HCT116 (cell line): Measurements from ENCODE around the gene GPC5. TPM values are rescaled to one million over a fixed set of nuclear protein-coding genes. Genes with fewer than 3 reads are reported as not detected.

Experiments used
- ATAC-seq: fragments of 200-7000 bp; cut with Tn5 transposase; 2 replicates; pipeline ENCODE4 v1.9.1; 2020; ENCODE audit warnings: mild to moderate bottlenecking, moderate library complexity
- BruUV-seq: library from RNA; stranded (reverse); fragments of 400-500 nt; replicated peaks from 2 replicates; lab custom pipeline; 2021; lab: Mats Ljungman, UMichigan
- CTCF ChIA-PET: fragments of 300-600 bp; sonication (Branson Sonifier 250); formaldehyde crosslinking; loops from one replicate; lab custom pipeline; 2021; ENCODE audit warnings: antibody characterized with exemption; lab: Charles Lee
- POLR2A ChIA-PET: fragments of 300-600, 350-600 bp; sonication (Branson Sonifier 250); formaldehyde crosslinking; loops from one replicate; lab custom pipeline; 2021; ENCODE audit warnings: antibody characterized with exemption; lab: Charles Lee
- RAD21 ChIA-PET, 2 experiments: fragments of 300-600 bp; sonication (Branson Sonifier 250); formaldehyde crosslinking; loops; one replicate each; lab custom pipeline; 2023; ENCODE audit warnings: low total read pairs in 2 of 2; ENCODE audit not compliant: uncharacterized antibody in 2 of 2, unreplicated experiment in 2 of 2, low non-redundant PET in 1 of 2; lab: Charles Lee
- DNase-seq: peaks from one replicate; pipeline ENCODE4 v3.0.0-alpha.2; 2010; ENCODE audit warnings: low read depth, low spot score
- H2AFZ ChIP-seq: fragments of 200-600 bp; shearing (Covaris generic), sonication (generic); 2 replicates; pipeline ENCODE4 v1.6.1; 2017; ENCODE audit warnings: low read depth, mixed run types, mixed read lengths, antibody characterized with exemption, low read length; ENCODE audit not compliant: poor library complexity, severe bottlenecking
- H3K27ac ChIP-seq: 2 replicates; pipeline ENCODE4 v1.5.1; 2012; ENCODE audit warnings: low read depth, low read length
- H3K27me3 ChIP-seq: fragments of 200-600 bp; sonication (generic); 2 replicates; pipeline ENCODE4 v1.6.1; 2016; ENCODE audit warnings: mixed run types, low read length, mixed read lengths; ENCODE audit not compliant: insufficient read depth
- H3K36me3 ChIP-seq, 2 experiments: fragments of 200-500 bp in 1 of 2; fragments of 200-600 bp in 1 of 2; sonication (Bioruptor generic) in 1 of 2; sonication (generic) in 1 of 2; 2 replicates each; pipeline versions ENCODE4 v1.5.1 to v1.6.1; 2014 to 2016; ENCODE audit warnings: low read length in 2 of 2, inconsistent platforms in 1 of 2, mixed read lengths in 1 of 2, mixed run types in 1 of 2; ENCODE audit not compliant: insufficient read depth in 2 of 2, control insufficient read depth in 1 of 2
- H3K4me1 ChIP-seq, 2 experiments: fragments of 200-600 bp in 1 of 2; sonication (generic) in 1 of 2; 2 replicates each; pipeline versions ENCODE4 v1.5.1 to v1.6.1; 2012 to 2017; ENCODE audit warnings: low read length in 2 of 2, inconsistent platforms in 1 of 2, mild to moderate bottlenecking in 1 of 2, mixed read lengths in 1 of 2, mixed run types in 1 of 2, moderate library complexity in 1 of 2; ENCODE audit not compliant: insufficient read depth in 2 of 2, control insufficient read depth in 1 of 2
- H3K4me2 ChIP-seq: fragments of 200-600 bp; sonication (generic); 2 replicates; pipeline ENCODE4 v1.6.1; 2017; ENCODE audit warnings: mixed run types, low read length, mixed read lengths
- H3K4me3 ChIP-seq, 2 experiments: fragments of 200-600 bp in 1 of 2; sonication (generic) in 1 of 2; replicated peaks in 1 of 2; 2 replicates each; pipeline ENCODE4 v1.5.1; 2011 to 2016; ENCODE audit warnings: low read length in 2 of 2, control low read depth in 1 of 2, low read depth in 1 of 2, mild to moderate bottlenecking in 1 of 2, mixed read lengths in 1 of 2, mixed run types in 1 of 2
- H3K79me2 ChIP-seq: fragments of 200-600 bp; sonication (generic); 2 replicates; pipeline ENCODE4 v1.6.1; 2017; ENCODE audit warnings: mild to moderate bottlenecking, mixed run types, low read length, moderate library complexity, mixed read lengths; ENCODE audit not compliant: insufficient read depth
- H3K9ac ChIP-seq: fragments of 200-600 bp; sonication (generic); 2 replicates; pipeline ENCODE4 v1.6.1; 2016; ENCODE audit warnings: low read length, mixed read lengths
- H3K9me2 ChIP-seq: fragments of 200-600 bp; sonication (generic), shearing (Covaris generic); 2 replicates; pipeline ENCODE4 v1.6.1; 2017; ENCODE audit warnings: mixed run types, mild to moderate bottlenecking, moderate library complexity; ENCODE audit not compliant: insufficient read depth
- H3K9me3 ChIP-seq, 2 experiments: fragments of 200-500 bp in 1 of 2; fragments of 200-600 bp in 1 of 2; sonication (Bioruptor generic) in 1 of 2; sonication (generic) in 1 of 2; 2 replicates each; pipeline ENCODE4 v1.6.1; 2014 to 2017; ENCODE audit warnings: low read length in 2 of 2, mixed read lengths in 2 of 2, inconsistent platforms in 1 of 2, low read depth in 1 of 2, mild to moderate bottlenecking in 1 of 2, mixed run types in 1 of 2, moderate library complexity in 1 of 2; ENCODE audit not compliant: control insufficient read depth in 1 of 2, insufficient read depth in 1 of 2
- H4K20me1 ChIP-seq: fragments of 200-600 bp; sonication (generic), shearing (Covaris generic); 2 replicates; pipeline ENCODE4 v1.6.1; 2017; ENCODE audit warnings: mixed run types, mild to moderate bottlenecking, moderate library complexity; ENCODE audit not compliant: insufficient read depth
- CBX3 ChIP-seq: IDR thresholded peaks from 2 replicates; pipeline ENCODE4 v1.6.1; 2012; ENCODE audit warnings: low read depth
- CEBPB ChIP-seq: IDR thresholded peaks from 2 replicates; pipeline ENCODE4 v1.6.1; 2012; ENCODE audit warnings: low read depth
- CTCF ChIP-seq, 3 experiments: fragments of 200-600 bp in 1 of 3; sonication (generic) in 1 of 3; IDR thresholded peaks in 2 of 3; conservative IDR thresholded peaks in 1 of 3; 2 replicates each; pipeline ENCODE4 v1.5.1; 2012 to 2017; ENCODE audit warnings: low read depth in 2 of 3, low read length in 2 of 3, antibody characterized with exemption in 1 of 3, borderline replicate concordance in 1 of 3, control low read depth in 1 of 3, mild to moderate bottlenecking in 1 of 3, mixed read lengths in 1 of 3, mixed run types in 1 of 3, moderate library complexity in 1 of 3; ENCODE audit not compliant: insufficient read depth in 1 of 3
- EZH2 ChIP-seq: fragments of 200-600 bp; sonication (generic); IDR thresholded peaks from 2 replicates; pipeline ENCODE4 v1.6.1; 2017; ENCODE audit warnings: antibody characterized with exemption, mixed run types
- JUND ChIP-seq: IDR thresholded peaks from 2 replicates; pipeline ENCODE4 v1.6.1; 2012
- MAX ChIP-seq: IDR thresholded peaks from 2 replicates; pipeline ENCODE4 v1.6.1; 2012
- POLR2A ChIP-seq: IDR thresholded peaks from 2 replicates; pipeline ENCODE4 v1.7.0; 2011; ENCODE audit warnings: borderline replicate concordance; ENCODE audit not compliant: insufficient read depth, insufficient read length; ENCODE audit errors: extremely low read depth
- POLR2AphosphoS5 ChIP-seq: IDR thresholded peaks from 2 replicates; pipeline ENCODE4 v1.6.1; 2011; ENCODE audit warnings: mild to moderate bottlenecking, low read depth, low read length, moderate library complexity
- RAD21 ChIP-seq: IDR thresholded peaks from 2 replicates; pipeline ENCODE4 v1.6.1; 2012; ENCODE audit warnings: low read depth, mild to moderate bottlenecking
- REST ChIP-seq: IDR thresholded peaks from 2 replicates; pipeline ENCODE4 v1.6.1; 2012; ENCODE audit warnings: low read depth
- SIN3A ChIP-seq: IDR thresholded peaks from 2 replicates; pipeline ENCODE4 v1.6.1; 2012; ENCODE audit warnings: low read depth
- SP1 ChIP-seq: IDR thresholded peaks from 2 replicates; pipeline ENCODE4 v1.6.1; 2012; ENCODE audit warnings: low read depth
- SRF ChIP-seq: IDR thresholded peaks from 2 replicates; pipeline ENCODE4 v1.6.1; 2012; ENCODE audit warnings: low read depth
- YY1 ChIP-seq: IDR thresholded peaks from 2 replicates; pipeline ENCODE4 v1.6.1; 2011; ENCODE audit warnings: low read length, low read depth, moderate library complexity, mild to moderate bottlenecking; ENCODE audit not compliant: insufficient replicate concordance; ENCODE audit errors: extremely low read depth
- ZFX ChIP-seq: fragments of 450-650 bp; IDR thresholded peaks from 2 replicates; pipeline ENCODE4 v1.6.1; 2017
- ZNF274 ChIP-seq: fragments of 200-500 bp; sonication (Bioruptor generic); IDR thresholded peaks from 2 replicates; pipeline ENCODE4 v1.6.1; 2014; ENCODE audit warnings: mild to moderate bottlenecking, low read depth, low read length, inconsistent platforms
- intact Hi-C: fragments of 100-400 bp; cut with micrococcal nuclease; formaldehyde crosslinking; loops from 2 replicates; pipeline ENCODE4 v1.10.0; 2022
- total RNA-seq: library from RNA; stranded (reverse); gene quantifications from one replicate; pipeline ENCODE4 v1.2.1, GENCODE V29; 2021; ENCODE audit not compliant: unreplicated experiment

The GPC5 gene
- total RNA-seq, 1 experiment from 2014 or later, result not detected

GRCh38 chr13:92197669-92198068 lies 799.2 kb downstream of the GPC5 start:
- no peaks in the 10 kb centered on the region for H3K27me3 ChIP-seq
- no peak overlapping the region for H3K27ac ChIP-seq
- H3K4me3 ChIP-seq, result no peak overlapping the region
- H3K9me3 ChIP-seq, result peaks cover 12 to 34% of the 10 kb centered on the region in 2 experiments; a peak in 2 of 4 replicates
- H4K20me1 ChIP-seq, result no peaks in the 10 kb centered on the region
- POLR2A ChIA-PET, result no interaction called here
- ATAC-seq, result no peak
- RAD21 ChIA-PET, result no interaction called here
- no peak overlapping the region for H3K9ac ChIP-seq
- CTCF ChIA-PET, result no interaction called here
- no peak for TF ChIP-seq SIN3A
- TF ChIP-seq POLR2AphosphoS5, result no peak
- no peak for TF ChIP-seq ZFX
- TF ChIP-seq EZH2, result no peak
- TF ChIP-seq CTCF (IDR thresholded peaks at IDR 0.05 in 2 of 3, conservative IDR thresholded peaks at IDR 0.05 in 1 of 3; ENCODE audit: borderline replicate concordance in 1 of 3, insufficient read depth in 1 of 3, low read depth in 2 of 3, low read length in 2 of 3), result no peak
- TF ChIP-seq JUND, result no peak
- no peak for TF ChIP-seq CBX3
- TF ChIP-seq POLR2A, result no peak
- no peak for TF ChIP-seq YY1
- H3K9me2 ChIP-seq, result no peaks in the 10 kb centered on the region
- no peaks in the 10 kb centered on the region for H3K36me3 ChIP-seq
- H3K4me2 ChIP-seq, result no peak overlapping the region
- no peaks in the 10 kb centered on the region for H3K79me2 ChIP-seq
- DNase-seq, result no peak
- no peak overlapping the region for H2AFZ ChIP-seq
- no peaks in the 10 kb centered on the region for H3K4me1 ChIP-seq
- BruUV-seq, result no TSS peak
- intact Hi-C loops, result no loop called here

GRCh38 chr13:92218615-92219014 lies 820.2 kb downstream of the GPC5 start:
- H3K79me2 ChIP-seq, result no peaks in the 10 kb centered on the region
- H3K4me1 ChIP-seq, result no peaks in the 10 kb centered on the region
- ATAC-seq (no peak), DNase-seq (no peak)
- no peaks in the 10 kb centered on the region for H4K20me1 ChIP-seq
- peaks cover 4 to 33% of the 10 kb centered on the region in 2 experiments; a peak in 2 of 4 replicates for H3K9me3 ChIP-seq
- RAD21 ChIA-PET, result no interaction called here
- no peaks in the 10 kb centered on the region for H3K27me3 ChIP-seq
- no peak overlapping the region for H3K4me2 ChIP-seq
- no TSS peak for BruUV-seq
- CTCF ChIA-PET, result no interaction called here
- H3K4me3 ChIP-seq, result no peak overlapping the region
- no peak overlapping the region for H3K27ac ChIP-seq
- no peak overlapping the region for H3K9ac ChIP-seq
- no peaks in the 10 kb centered on the region for H3K36me3 ChIP-seq
- POLR2A ChIA-PET, result no interaction called here
- no peak overlapping the region for H2AFZ ChIP-seq
- H3K9me2 ChIP-seq, result no peaks in the 10 kb centered on the region
- intact Hi-C loops, result no loop called here
- TF ChIP-seq CEBPB, result no peak
- no peak for TF ChIP-seq RAD21
- TF ChIP-seq MAX, result no peak
- TF ChIP-seq SIN3A, result no peak
- TF ChIP-seq SRF, result no peak
- no peak for TF ChIP-seq EZH2
- TF ChIP-seq JUND, result no peak
- no peak for TF ChIP-seq ZNF274
- no peak for TF ChIP-seq SP1
- TF ChIP-seq REST, result no peak
